GM23338 (cell line): ENCODE measurements around the gene CHCHD6. TPM values are rescaled to one million over a fixed set of nuclear protein-coding genes. Genes with fewer than 3 reads are reported as not detected.

ENCODE experiments used
- polyA plus RNA-seq: library from polyadenylated mRNA; unstranded; fragments of >200 nt; fragmentation: Nextera tagmentation; extraction: Ambion mirVana; gene quantifications from 2 replicates; pipeline ENCODE4 v1.2.1, GENCODE V29; 2016
- total RNA-seq: library from RNA; depleted of rRNA; stranded (reverse); fragments of >200 nt; shearing (Covaris generic); gene quantifications from 2 replicates; pipeline ENCODE4 v1.2.3, GENCODE V29; 2014; rRNA removed

The CHCHD6 gene
- total and polyA plus RNA-seq, 2 experiments from 2014 or later: 28.8 to 43.0 TPM

Other genes with a start within 250 kb of the CHCHD6 start
- gene ZXDC, start 228.3 kb upstream of the CHCHD6 start, total RNA-seq: 43.5 and 45.1 TPM in 2 replicates
- gene ZXDC, start 228.3 kb upstream of the CHCHD6 start, polyA plus RNA-seq: 5.7 and 6.5 TPM in 2 replicates
- not detected in 2 replicates for gene UROC1, start 186.5 kb upstream of the CHCHD6 start, total RNA-seq
- gene UROC1, start 186.5 kb upstream of the CHCHD6 start, polyA plus RNA-seq: not detected in 2 replicates
- gene CHST13, start 180.1 kb upstream of the CHCHD6 start, total RNA-seq: 8.4 TPM in 2 replicates
- 3.7 and 4.0 TPM in 2 replicates for gene CHST13, start 180.1 kb upstream of the CHCHD6 start, polyA plus RNA-seq
- not detected in 2 replicates for gene C3orf22, start 145.3 kb upstream of the CHCHD6 start, total RNA-seq
- gene C3orf22, start 145.3 kb upstream of the CHCHD6 start, polyA plus RNA-seq: not detected in 2 replicates
- 4.0 and 4.1 TPM in 2 replicates for gene TXNRD3, start 49.1 kb upstream of the CHCHD6 start, total RNA-seq
- 1.8 and 3.0 TPM in 2 replicates for gene TXNRD3, start 49.1 kb upstream of the CHCHD6 start, polyA plus RNA-seq